H1 (cell line): ENCODE data around the gene CENPF. TPM values are rescaled to one million over a fixed set of nuclear protein-coding genes. Genes with fewer than 3 reads are reported as not detected.

Experiments
- FOSL1 ChIP-seq: IDR thresholded peaks from 2 replicates; pipeline ENCODE4 v1.6.1; 2011; ENCODE audit warnings: mild to moderate bottlenecking, low read depth, low read length, moderate library complexity; ENCODE audit not compliant: insufficient read depth
- SAP30 ChIP-seq: fragments of 300-600 bp; sonication (generic); IDR thresholded peaks from 2 replicates; pipeline ENCODE4 v1.7.1; 2012; ENCODE audit warnings: low read length, moderate library complexity, mild to moderate bottlenecking, inconsistent platforms; ENCODE audit not compliant: insufficient read depth, insufficient replicate concordance
- polyA plus RNA-seq, 7 experiments: library from polyadenylated mRNA; depleted of rRNA in 3 of 7; stranded (reverse) in 5 of 7; unstranded in 2 of 7; fragments of >200 nt in 5 of 7; fragments of 200-250 nt in 2 of 7; gene quantifications; 1 replicate in 5 of 7; 2 replicates in 1 of 7; 4 replicates in 1 of 7; pipeline versions ENCODE4 v1.2.1 to v1.2.3, GENCODE V29; 2011 to 2013; ENCODE audit warnings: missing spikeins in 2 of 7, mixed read lengths in 2 of 7
- total RNA-seq: library from RNA; stranded (reverse); fragmentation: NEBNext Ultra II Directional; extraction: Animal tissue kit (Norgen Biotek cat#: 25700); gene quantifications from 2 replicates; pipeline ENCODE4 v1.2.1, GENCODE V29; 2021

Gene CENPF
- total and polyA plus RNA-seq, 2 of the 8 experiments (the other 6 are each of a cell fraction or from before 2014, with no cell fraction given): 13.7 to 170 TPM

GRCh38 chr1:214557952-214558735, 44.9 kb upstream of the CENPF start (continued):
- no peak for TF ChIP-seq FOSL1
- TF ChIP-seq SAP30: no peak
